GM23248 (cell line): ENCODE results near the gene TBL1X.

Experiments
- EZH2 ChIP-seq: fragments of 200-600 bp; sonication (generic); IDR thresholded peaks from 2 replicates; pipeline ENCODE4 v1.6.1; 2018; ENCODE audit warnings: antibody characterized with exemption, mild to moderate bottlenecking; ENCODE audit not compliant: insufficient read depth, poor library complexity, severe bottlenecking
- EZH2phosphoT487 ChIP-seq: fragments of 200-600 bp; sonication (generic); IDR thresholded peaks from 2 replicates; pipeline ENCODE4 v1.6.1; 2018; ENCODE audit warnings: antibody characterized with exemption, moderate library complexity, mild to moderate bottlenecking, low read depth; ENCODE audit not compliant: insufficient read depth

GRCh38 chrX:9708923-9709553 lies 244.2 kb downstream of the TBL1X start:
- TF ChIP-seq EZH2 (no peak), EZH2phosphoT487 (no peak)
